ENCODE data around the gene POLR2L.

GRCh38 chr11:824292-824880 lies 17.9 kb downstream of the POLR2L start:
- TF ChIP-seq POLR2A (IDR thresholded peaks at IDR 0.05; ENCODE audit: low read depth, low read length) (no peak), TAF1 (IDR thresholded peaks at IDR 0.05; ENCODE audit: low read depth, low read length) (no peak), PAX5 (IDR thresholded peaks at IDR 0.05; ENCODE audit: insufficient read depth, low read length, severe bottlenecking) (no peak), POLR2AphosphoS5 (IDR thresholded peaks at IDR 0.05; ENCODE audit: low read depth, low read length) (no peak)
